Measurements from ENCODE around the gene GPX4. TPM values are rescaled to one million over a fixed set of nuclear protein-coding genes. Genes with fewer than 3 reads are reported as not detected.
A peak's percentile ranks its signal among the peaks of the same experiment; 100 is the strongest.

Gene GPX4
- polyA plus RNA-seq, 1 of the 3 experiments (the other 2 are of a cell fraction) = 925 TPM

- peak; percentile 79 for TF ChIP-seq SIN3A (IDR thresholded peaks at IDR 0.05; ENCODE audit: borderline replicate concordance, low read depth, low read length)
- 0 out of 2 replicates have a peak, but pooled peaks have one; percentile 18 for TF ChIP-seq POLR2AphosphoS5 (IDR thresholded peaks at IDR 0.05; ENCODE audit: low read depth, low read length)
- peak; percentile 84 for TF ChIP-seq CTCF (IDR thresholded peaks at IDR 0.05)
- no peak for TF ChIP-seq IRF3 (IDR thresholded peaks at IDR 0.05; ENCODE audit: low read depth, low read length)
- peak; percentile 77 for TF ChIP-seq SMC3 (IDR thresholded peaks at IDR 0.05; ENCODE audit: low read depth, low read length)
- peak; percentile 89 for TF ChIP-seq PBX3 (IDR thresholded peaks at IDR 0.05)
- TF ChIP-seq RAD21 (IDR thresholded peaks at IDR 0.05; ENCODE audit: low read length) = peak; percentile 78
- no peak for TF ChIP-seq JUND (IDR thresholded peaks at IDR 0.05)
- peak; percentile 15 for TF ChIP-seq CHD2 (IDR thresholded peaks at IDR 0.05; ENCODE audit: low read length, partially characterized antibody)
- no peak for TF ChIP-seq REST (IDR thresholded peaks at IDR 0.05; ENCODE audit: low read depth, low read length)
- peak; percentile 33; the same call in 1 of the 2 replicates for TF ChIP-seq MXI1 (IDR thresholded peaks at IDR 0.05; ENCODE audit: low read depth, low read length)
- WGBS (ENCODE audit: low lambda C conversion rate) = 53% methylated on average over 7 of the region's 44 CpGs
- DNase-seq = peak; percentile 100
- Histone ChIP-seq H3K4me1 (ENCODE audit: control insufficient read depth in 1 of 2, insufficient read depth in 2 of 2, low read depth in 1 of 2, low read length in 1 of 2) (peaks cover 5 to 7% of the 10 kb centered on the region in 2 experiments; a peak in 2 of 4 replicates), H3K36me3 (replicated peaks in 1 of 2; ENCODE audit: control insufficient read depth in 1 of 2, insufficient read depth in 2 of 2, low read length in 1 of 2) (peaks cover 0 to 28% of the 10 kb centered on the region in 2 experiments), H3K27ac (ENCODE audit: low read depth in 2 of 2, low read length in 1 of 2) (peak overlapping the region; percentile 32 to 79; a peak in 3 of 4 replicates), H3K9me2 (no peaks in the 10 kb centered on the region), H3K79me2 (ENCODE audit: insufficient read depth) (no peaks in the 10 kb centered on the region), H3K4me3 (ENCODE audit: low read depth in 2 of 2, low read length in 1 of 2) (no peak overlapping the region; a peak in 1 of 4 replicates), H3K4me2 (peak overlapping the region; percentile 47; the same call in 1 of the 2 replicates), H4K20me1 (ENCODE audit: insufficient read depth) (no peaks in the 10 kb centered on the region), H2AFZ (ENCODE audit: low read depth) (no peak overlapping the region), H3K9ac (no peak overlapping the region), H3K9me3 (no peaks in the 10 kb centered on the region), H3K27me3 (ENCODE audit: insufficient read depth) (no peaks in the 10 kb centered on the region), H3F3A (replicated peaks; ENCODE audit: insufficient read depth) (peaks cover 4% of the 10 kb centered on the region)
- ChIA-PET CTCF (interaction anchor here (0.6 to 3.8 kb wide), 52 partner anchors 10 to 484 kb away, joined by 3 to 63 read pairs (median 6); partner anchors contain the start of genes ARHGAP45, ATP5F1D, GPX4 and POLR2E), POLR2A (interaction anchor here (0.6 to 2.0 kb wide), 5 partner anchors 9 to 156 kb away, joined by 3 to 15 read pairs (median 3); partner anchors contain the start of genes CIRBP and GPX4)
Measured at GRCh38 chr19:1113030-1113985, 9.5 kb downstream of the GPX4 start.
